ENCODE results near the gene SLC25A48. TPM values are rescaled to one million over a fixed set of nuclear protein-coding genes. Genes with fewer than 3 reads are reported as not detected.

The SLC25A48 gene
- total and polyA plus RNA-seq, 12 donors: not detected

DNA sequence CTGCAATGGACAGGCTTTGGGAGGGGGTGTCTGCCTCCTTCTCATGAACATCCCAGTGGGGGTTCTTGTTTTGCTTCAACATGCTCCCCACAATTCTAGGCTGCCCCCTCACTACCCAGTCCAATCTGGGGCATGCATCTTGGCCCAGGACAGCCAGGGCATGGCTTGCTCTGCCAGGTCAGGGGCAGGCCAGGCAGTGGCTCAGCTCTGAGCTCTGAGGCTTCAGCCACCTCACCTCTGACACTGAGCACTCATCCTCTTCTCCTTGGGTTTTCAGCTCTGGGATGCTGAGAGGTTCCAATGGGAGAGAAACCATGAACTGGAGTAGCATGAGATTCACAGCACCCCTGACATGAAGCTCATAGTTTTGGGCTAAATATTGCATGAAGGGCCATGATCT is 11.8 kb downstream of the SLC25A48 start:
- no peak for TF ChIP-seq CTCF (IDR thresholded peaks at IDR 0.05)
- TF ChIP-seq POLR2A (IDR thresholded peaks at IDR 0.05): no peak
- H3K9me3 ChIP-seq (replicated peaks in 1 of 3): no peaks in the 10 kb centered on the region
- no peaks in the 10 kb centered on the region for H3K27me3 ChIP-seq
- no peak overlapping the region for H3K27ac ChIP-seq
- H3K4me3 ChIP-seq: no peak overlapping the region
- intact Hi-C loops (cut with DNase I): no loop called here
- no peaks in the 10 kb centered on the region for H3K36me3 ChIP-seq (replicated peaks in 1 of 2)
- H3K4me1 ChIP-seq (replicated peaks in 1 of 2): no peaks in the 10 kb centered on the region
- DNase-seq: no peak

GRCh38 chr5:135847976-135848375 is 13.5 kb downstream of the SLC25A48 start:
- no peaks in the 10 kb centered on the region for H3K27me3 ChIP-seq
- H3K4me3 ChIP-seq: no peak overlapping the region
- H3K36me3 ChIP-seq (replicated peaks in 1 of 2): no peaks in the 10 kb centered on the region
- no peak for DNase-seq
- intact Hi-C loops (cut with DNase I): no loop called here
- 50 to 83% (median 65%) methylated on average over 1 of the region's 1 CpG for WGBS, 4 donors
- H3K27ac ChIP-seq: no peak overlapping the region
- H3K9me3 ChIP-seq (replicated peaks in 1 of 3): no peaks in the 10 kb centered on the region
- H3K4me1 ChIP-seq (replicated peaks in 1 of 2): no peaks in the 10 kb centered on the region
- no peak for TF ChIP-seq POLR2A (IDR thresholded peaks at IDR 0.05)
- TF ChIP-seq CTCF (IDR thresholded peaks at IDR 0.05): no peak

- Histone ChIP-seq H3K27ac (no peak overlapping the region), H3K4me1 (replicated peaks in 1 of 2) (no peaks in the 10 kb centered on the region), H3K36me3 (replicated peaks in 1 of 2) (no peaks in the 10 kb centered on the region), H3K27me3 (no peaks in the 10 kb centered on the region), H3K9me3 (replicated peaks in 1 of 3) (no peaks in the 10 kb centered on the region), H3K4me3 (no peak overlapping the region)
- DNase-seq: no peak
- TF ChIP-seq POLR2A (IDR thresholded peaks at IDR 0.05) (no peak), CTCF (IDR thresholded peaks at IDR 0.05) (no peak)
- WGBS, 4 donors: 82 to 87% (median 83%) methylated on average over 9 of the region's 9 CpGs; no CpG with 5 or more reads in 1 of the 4 donors
- intact Hi-C loops (cut with DNase I): no loop called here
Measured at GRCh38 chr5:135850231-135850630, 15.8 kb downstream of the SLC25A48 start.

- Histone ChIP-seq H3K9me3 (replicated peaks in 1 of 3) (no peaks in the 10 kb centered on the region), H3K4me3 (no peak overlapping the region), H3K27ac (no peak overlapping the region), H3K4me1 (replicated peaks in 1 of 2) (no peaks in the 10 kb centered on the region), H3K36me3 (replicated peaks in 1 of 2) (no peaks in the 10 kb centered on the region), H3K27me3 (no peaks in the 10 kb centered on the region)
- TF ChIP-seq POLR2A (IDR thresholded peaks at IDR 0.05) (no peak), CTCF (IDR thresholded peaks at IDR 0.05) (no peak)
- intact Hi-C loops (cut with DNase I): no loop called here
- DNase-seq: no peak
- WGBS, 4 donors: 79 to 93% (median 89%) methylated on average over 6 of the region's 6 CpGs
Measured at GRCh38 chr5:135850671-135851070, 16.2 kb downstream of the SLC25A48 start.
